ENCODE results near the gene TANK.
"Not testable (repeated sequence)": the region's sequence is repeated elsewhere in the genome, so short reads cannot be mapped to it uniquely, and the experiment has no call there.

TANK gene

DNA sequence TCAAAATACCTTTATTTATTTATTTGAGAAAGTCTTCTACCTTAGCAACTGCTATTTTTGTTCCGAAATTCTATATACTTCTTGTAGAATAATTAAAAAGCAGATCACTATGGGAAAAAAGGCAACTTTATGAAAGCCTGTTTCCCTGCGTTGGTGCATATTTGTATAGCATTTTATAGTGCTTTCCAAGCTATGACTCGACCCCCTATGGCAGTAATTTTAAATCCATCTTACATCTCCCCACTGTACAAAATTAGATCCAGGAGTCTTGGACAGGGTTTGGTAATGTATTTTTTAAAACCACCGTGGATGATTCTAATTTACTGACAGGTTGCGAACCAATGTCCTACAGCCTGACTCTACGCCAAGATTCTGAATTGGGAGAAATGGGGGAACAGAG, 10.1 kb downstream of the TANK start:
- DNase-seq: no peak

GRCh38 chr2:161170958-161171932, 11.0 kb downstream of the TANK start:
- peak; percentile 71 for DNase-seq

DNA sequence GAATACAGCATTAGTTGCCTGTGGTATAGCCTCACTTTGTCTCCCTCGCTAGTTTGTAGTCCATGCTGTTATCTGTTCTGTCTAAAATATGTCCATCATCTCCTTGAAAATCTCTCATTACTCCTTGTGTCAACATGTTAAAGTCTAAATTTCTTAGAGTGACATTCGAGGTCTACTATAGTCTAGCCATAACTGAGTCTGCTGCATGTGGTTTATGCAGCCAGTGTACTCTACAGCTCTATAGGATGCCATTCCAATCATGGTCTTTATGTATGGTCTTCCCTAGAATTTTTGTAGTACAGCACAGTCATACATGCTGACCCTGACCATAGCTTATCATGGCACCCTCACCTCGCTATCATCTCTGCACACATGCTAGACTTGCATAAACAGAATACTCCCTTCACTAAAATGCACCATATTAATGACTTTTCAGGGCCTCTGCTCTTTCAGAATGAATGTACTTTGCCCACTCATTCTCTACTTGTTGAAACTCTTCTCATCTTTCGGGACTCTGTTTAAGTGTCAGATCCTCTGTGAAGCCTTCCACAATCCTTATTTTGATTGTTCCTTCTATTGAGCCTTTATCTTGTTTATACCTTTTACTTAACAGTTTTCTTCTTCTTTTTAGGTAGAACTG, 12.8 kb downstream of the TANK start:
- no peak for DNase-seq

DNA sequence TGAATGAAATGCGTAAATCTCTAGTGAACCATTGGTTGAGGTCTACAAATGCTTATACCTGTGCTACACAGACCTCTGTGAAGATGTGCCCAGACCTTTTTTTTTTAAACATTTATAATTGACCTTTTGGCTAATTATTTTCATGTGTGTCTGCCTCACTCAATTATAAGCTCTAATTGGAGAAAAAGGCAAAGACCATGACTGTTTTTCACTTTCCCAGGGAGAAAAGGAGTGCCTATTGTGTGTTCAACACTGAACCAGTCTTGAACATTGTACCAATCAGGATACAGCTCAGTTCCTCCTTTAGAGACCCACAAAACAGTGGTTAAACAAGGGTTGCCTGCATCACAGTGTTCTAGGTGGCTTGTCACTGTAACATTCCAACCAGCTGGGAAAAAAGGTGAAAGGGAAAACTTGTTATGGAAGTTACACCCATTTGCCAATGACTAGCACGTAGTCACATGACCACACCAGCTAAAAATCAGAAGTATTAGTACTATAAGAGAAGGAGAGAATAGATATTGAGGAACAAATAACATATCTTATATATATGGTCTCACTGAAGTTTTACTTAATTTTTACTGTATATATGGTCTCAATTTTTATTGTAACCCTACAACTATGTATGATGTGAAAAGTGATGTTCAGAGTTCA, 13.4 kb downstream of the TANK start:
- no peak for DNase-seq

GRCh38 chr2:161177969-161178368, 17.7 kb downstream of the TANK start:
- no peak for DNase-seq

DNA sequence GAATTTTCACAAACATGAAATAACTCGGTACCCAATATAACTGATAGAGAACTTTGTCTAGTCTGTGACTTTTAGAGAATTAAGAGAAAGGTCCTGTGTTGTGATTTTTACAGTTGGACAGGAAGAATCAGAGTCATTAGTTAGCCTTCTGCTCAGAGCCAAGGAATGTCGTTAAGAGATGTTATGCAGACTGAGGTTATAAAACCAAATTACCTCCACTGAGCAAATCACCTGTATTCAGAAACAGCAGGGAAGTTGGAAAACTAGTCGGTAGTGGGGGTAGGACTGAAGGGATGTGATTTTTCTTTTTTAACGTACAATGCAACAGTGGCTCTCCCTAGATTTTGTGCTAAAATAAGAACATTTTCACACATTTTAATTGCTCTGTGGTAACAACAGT, 18.5 kb downstream of the TANK start:
- no peak for DNase-seq

GRCh38 chr2:161190050-161190449, 29.8 kb downstream of the TANK start:
- no peak for DNase-seq

DNA sequence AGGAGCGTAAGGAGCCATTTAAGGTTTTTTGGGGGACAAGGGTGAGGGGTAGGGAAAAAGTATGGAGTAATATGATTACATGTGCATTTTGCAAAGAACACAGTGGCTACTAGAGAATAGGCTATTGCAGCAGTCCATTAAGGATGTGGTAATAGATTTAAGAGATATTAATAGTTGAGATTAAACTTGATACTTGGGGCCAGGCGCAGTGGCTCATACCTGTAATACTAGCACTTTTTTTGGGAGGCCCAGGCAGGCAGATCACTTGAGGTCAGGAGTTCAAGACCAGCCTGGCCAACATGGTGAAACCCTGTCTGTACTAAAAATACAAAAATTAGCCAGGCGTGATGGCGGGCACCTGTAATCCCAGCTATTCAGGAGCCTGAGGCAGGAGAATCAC, 35.4 kb downstream of the TANK start:
- DNase-seq: not testable (repeated sequence)

DNA sequence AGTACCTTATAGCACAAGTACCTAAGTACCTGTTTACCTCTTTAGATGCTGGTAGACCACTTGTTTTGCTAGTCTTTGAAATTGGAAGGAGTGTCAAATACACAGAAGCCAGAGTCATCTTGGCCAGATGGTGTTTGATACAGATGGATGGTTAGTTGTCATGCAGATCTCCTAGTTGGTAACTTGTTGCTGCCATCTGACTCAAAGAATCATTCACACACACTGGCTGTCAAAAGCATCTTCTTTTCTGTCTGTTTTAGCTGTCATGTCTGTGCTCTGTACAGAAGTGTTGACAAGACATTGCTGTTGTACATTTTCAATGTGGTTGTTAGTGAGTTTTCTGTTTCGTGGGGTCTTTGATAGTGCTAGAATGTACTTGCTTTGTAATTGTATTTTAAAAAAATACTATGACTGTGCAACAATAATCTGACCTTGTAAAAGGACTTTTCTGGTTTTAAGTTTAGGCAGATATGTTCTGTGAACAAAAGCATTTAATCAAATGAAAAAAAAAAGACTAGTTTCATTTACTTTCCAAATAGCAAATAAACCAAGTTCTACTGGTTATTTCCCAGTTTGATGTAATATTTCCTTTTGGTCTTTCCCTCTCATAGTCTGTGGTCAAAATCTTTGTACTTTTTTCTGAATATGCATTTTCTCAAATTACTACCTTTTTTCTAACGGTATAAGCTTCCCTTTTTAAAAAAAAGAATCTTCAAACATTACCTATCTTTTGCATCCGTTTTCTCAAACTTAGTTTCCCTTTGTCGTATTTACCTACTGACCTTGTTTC, 39.9 kb downstream of the TANK start:
- DNase-seq: no peak

DNA sequence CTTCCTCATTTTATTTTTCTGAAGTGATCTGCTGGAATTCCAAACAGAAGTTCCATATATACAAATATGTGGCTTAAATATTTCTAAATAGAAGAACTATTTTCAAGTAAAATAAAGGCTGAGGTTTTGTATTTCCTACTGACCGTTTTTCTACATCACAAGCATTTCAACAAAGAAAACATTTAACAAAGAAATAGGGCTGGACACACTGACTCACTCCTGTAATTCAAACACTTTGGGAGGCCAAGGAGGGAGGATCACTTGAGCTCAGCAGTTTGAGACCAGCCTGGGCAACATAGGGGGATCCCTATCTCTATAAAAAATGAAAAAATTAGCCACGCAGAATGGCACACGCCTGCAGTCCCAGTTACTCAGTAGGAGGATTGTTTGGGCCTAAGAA, 44.6 kb downstream of the TANK start:
- DNase-seq: no peak

GRCh38 chr2:161206471-161207032, 46.3 kb downstream of the TANK start:
- DNase-seq: no peak

GRCh38 chr2:161207941-161208340, 47.7 kb downstream of the TANK start:
- DNase-seq: no peak

DNA sequence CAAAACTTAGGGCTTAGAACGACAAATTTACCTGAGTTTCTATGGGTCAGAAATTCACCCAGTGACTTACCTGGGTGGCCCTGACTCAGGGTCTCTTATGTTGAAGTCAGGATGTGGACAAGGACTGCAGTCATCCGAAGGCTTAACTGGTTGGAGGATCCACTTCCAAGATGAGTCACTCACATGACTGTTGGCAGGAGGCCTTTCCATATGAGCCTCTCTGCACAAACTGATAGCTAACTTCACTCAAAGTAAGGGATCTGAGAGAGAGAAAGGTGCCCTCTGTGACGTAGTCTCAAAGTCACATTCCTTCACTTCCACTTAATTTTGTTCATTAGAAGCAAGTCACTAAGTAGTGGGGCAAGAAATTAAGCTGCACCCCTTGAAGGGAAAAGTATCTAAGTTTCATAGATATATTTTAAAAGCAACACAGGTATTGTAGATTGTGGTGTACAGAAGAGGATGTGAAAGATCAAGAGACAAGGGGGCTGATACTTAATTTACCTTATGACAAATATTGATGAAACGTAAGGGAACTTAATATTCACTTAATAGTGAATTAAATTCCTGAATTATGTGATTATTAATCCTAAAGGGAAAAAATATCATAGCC, 48.4 kb downstream of the TANK start:
- DNase-seq: no peak

DNA sequence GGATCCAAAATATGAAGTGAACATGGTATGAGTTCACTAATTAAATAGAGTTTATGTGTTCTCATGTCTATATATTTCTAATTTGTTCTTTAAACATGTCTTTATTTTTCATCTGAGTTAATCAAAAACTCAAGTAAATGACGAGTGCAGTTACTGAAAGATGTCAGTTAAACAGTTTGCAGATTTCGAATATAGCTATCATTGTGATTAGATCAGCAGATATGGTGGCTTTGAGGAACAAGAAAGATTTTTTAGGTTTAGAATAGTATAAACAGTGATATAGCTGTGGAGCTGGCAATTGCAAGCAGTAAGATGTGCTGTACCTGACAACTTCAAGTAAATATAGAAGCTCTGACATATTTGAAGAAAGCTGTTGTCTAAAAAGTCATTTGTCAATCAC, 49.7 kb downstream of the TANK start:
- DNase-seq: no peak

DNA sequence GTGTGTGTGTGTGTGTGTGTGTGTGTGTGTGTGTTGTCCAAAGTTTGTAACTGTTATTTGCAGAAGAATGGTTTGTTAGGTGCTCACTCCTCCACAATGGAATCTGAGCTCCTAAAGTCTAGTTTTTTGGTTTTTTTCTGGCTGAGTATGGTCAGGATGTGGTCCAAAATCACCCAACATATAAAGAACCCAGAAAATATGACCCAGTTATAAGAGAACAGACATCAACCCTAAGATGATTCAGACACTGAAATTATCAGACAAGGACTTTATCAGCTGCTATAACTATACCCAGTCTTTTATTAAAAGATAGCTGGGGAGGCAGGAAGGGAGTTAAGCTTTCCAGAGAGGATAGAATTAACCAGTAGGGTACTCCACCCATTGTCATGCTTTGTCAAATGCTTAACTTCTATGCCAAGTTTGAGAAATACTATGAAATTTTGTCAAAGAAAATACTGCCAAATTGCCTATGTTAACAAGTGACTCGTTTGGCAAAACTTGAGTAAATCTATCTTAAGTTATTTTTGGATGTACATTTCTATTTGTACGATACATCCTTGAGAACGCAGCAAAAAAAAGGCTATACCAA, 57.5 kb downstream of the TANK start:
- DNase-seq: no peak

DNA sequence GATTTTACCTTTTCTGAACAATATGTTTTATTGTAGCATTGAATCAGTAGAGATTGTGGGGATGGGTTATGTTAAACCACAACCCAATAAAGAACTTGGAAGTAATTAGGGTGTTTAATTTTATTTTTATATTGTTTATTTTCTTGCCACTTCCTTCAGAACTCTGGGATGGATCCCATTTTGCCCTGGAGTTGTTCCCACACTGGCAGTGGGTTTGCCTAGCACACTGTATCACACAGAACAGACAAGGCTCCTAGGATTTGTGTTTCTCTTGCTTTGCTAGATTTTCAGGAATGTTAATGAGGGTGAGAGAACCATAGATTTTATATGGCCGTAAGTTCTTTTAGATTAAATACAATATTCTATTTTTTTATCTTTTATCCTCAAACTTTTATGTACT, 59.0 kb downstream of the TANK start:
- DNase-seq: no peak

GRCh38 chr2:161223139-161223732, 63.0 kb downstream of the TANK start:
- DNase-seq: peak; percentile 15

DNA sequence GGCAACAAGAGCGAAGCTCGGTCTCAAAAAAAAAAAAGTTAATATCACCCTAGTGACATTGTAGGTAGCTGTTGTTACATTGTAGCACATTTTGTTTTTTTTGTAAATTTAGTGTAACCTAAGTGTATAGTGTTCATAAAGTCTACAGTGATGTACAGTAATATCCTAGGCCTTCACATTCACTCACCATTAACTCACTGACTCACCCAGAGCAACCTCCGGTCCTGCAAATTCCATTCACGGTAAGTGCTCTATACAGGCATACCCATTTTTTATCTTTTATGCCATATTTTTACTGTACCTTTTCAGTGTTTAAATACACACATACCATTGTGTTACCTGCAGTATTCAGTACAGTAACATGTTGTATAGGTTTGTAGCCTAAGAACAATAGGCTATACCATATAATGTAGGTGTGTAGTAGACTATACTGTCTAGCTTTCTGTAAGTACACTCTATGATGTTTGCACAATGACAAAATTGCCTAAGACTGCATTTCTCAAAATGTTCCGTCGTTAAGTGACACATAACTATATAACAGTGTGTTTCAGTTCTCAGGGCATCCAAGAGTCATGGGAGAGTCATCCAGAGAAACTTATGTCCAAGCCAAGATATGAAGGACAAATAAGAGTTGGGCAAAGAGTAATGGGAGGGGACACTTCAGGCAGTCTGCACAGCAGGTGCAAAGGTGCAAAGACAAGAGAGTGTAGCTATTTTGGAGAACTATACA, 68.4 kb downstream of the TANK start:
- DNase-seq: no peak

DNA sequence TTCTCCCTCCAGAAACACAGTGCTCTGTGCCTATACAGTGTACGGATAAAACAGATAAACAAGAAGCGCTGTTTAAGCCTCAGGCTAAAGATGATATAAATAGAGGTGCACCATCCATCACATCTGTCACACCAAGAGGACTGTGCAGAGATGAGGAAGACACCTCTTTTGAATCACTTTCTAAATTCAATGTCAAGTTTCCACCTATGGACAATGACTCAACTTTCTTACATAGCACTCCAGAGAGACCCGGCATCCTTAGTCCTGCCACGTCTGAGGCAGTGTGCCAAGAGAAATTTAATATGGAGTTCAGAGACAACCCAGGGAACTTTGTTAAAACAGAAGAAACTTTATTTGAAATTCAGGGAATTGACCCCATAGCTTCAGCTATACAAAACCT, 70.7 kb downstream of the TANK start:
- DNase-seq: no peak

DNA sequence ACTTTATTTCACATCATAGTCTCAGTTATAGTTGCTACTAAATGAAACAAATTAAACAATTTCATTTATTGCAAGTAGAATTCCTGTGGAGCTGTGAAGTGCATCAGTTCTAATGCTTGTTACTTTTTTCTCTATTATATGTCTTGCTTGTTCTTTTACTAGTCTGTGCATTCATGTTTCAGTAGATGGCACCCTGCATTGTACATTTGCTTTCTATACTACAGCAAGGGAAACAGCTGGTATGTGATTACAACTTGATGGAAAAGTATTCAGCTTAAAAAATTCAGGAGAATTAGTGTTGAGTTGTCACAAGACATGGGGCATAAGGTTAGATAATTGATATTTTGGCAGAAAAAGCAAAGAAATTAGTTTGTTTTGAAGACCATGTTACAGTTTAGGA, 72.3 kb downstream of the TANK start:
- DNase-seq: no peak

Measured in DMS79 (cell line).